Uterus (tissue), 2 donors: ENCODE data around the gene KCNAB1.

Experiments
- POLR2A ChIP-seq, 2 donors: fragments of 450-650 bp; IDR thresholded peaks; one replicate each; pipeline ENCODE4 v1.6.1; 2016; ENCODE audit warnings: antibody characterized with exemption in 2 of 2, mild to moderate bottlenecking in 1 of 2, moderate library complexity in 1 of 2
- TF ChIP-seq, protein P1 (sequence below), 4 experiments: fragments of 200-600 bp in 2 of 4; fragments of 450-650 bp in 2 of 4; sonication (generic) in 2 of 4; IDR thresholded peaks; one replicate each; pipeline ENCODE4 v1.5.1; 2016 to 2019; ENCODE audit warnings: antibody characterized with exemption in 4 of 4, mild to moderate bottlenecking in 2 of 4, moderate library complexity in 1 of 4

DNA sequence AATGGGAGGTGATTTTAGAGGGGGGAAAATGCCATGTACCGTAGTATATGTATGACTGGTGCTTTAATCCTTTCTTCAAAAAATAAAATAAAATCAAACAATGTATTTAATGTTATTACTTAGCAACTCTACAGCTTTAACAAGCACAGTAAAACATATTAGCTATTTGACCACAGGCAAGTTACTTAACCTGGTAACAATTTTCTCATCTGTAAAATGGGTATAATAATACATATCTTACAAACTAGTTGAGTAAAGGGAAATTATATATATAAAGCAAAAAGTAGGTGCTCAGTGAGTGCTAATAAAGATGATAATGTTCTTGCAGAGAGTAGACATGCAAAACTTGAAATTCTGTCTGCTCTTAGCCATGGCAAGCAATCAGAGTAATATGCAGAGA, 406.7 kb downstream of the KCNAB1 start:
- TF ChIP-seq POLR2A (IDR thresholded peaks at IDR 0.05) = no peak
- TF ChIP-seq, protein P1, sequence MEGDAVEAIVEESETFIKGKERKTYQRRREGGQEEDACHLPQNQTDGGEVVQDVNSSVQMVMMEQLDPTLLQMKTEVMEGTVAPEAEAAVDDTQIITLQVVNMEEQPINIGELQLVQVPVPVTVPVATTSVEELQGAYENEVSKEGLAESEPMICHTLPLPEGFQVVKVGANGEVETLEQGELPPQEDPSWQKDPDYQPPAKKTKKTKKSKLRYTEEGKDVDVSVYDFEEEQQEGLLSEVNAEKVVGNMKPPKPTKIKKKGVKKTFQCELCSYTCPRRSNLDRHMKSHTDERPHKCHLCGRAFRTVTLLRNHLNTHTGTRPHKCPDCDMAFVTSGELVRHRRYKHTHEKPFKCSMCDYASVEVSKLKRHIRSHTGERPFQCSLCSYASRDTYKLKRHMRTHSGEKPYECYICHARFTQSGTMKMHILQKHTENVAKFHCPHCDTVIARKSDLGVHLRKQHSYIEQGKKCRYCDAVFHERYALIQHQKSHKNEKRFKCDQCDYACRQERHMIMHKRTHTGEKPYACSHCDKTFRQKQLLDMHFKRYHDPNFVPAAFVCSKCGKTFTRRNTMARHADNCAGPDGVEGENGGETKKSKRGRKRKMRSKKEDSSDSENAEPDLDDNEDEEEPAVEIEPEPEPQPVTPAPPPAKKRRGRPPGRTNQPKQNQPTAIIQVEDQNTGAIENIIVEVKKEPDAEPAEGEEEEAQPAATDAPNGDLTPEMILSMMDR (IDR thresholded peaks at IDR 0.05) = no peak
